Heart right ventricle (tissue), 16 donors: Measurements from ENCODE around the gene PCNA. TPM values are rescaled to one million over a fixed set of nuclear protein-coding genes. Genes with fewer than 3 reads are reported as not detected.

ENCODE experiments used
- ATAC-seq, 8 donors: fragments of 200-7000 bp; cut with Tn5 transposase; one replicate each; pipeline ENCODE4 v1.9.1; 2020; ENCODE audit warnings: mild to moderate bottlenecking in 8 of 8, moderate library complexity in 8 of 8, moderate number of reproducible peaks in 1 of 8
- DNase-seq, 2 donors: peaks; one replicate each; pipeline ENCODE4 v3.0.0-alpha.2; 2020
- H3K27ac ChIP-seq, 10 donors: fragments of 200-600 bp; sonication (generic) in 2 of 10; one replicate each; pipeline versions ENCODE4 v1.5.0 to v1.8.0; 2020 to 2022; ENCODE audit warnings: mild to moderate bottlenecking in 3 of 10
- H3K27me3 ChIP-seq, 7 donors: fragments of 200-600 bp; one replicate each; pipeline ENCODE4 v1.8.0; 2021 to 2022; ENCODE audit warnings: mild to moderate bottlenecking in 2 of 7
- H3K36me3 ChIP-seq, 9 donors: fragments of 200-600 bp; sonication (generic) in 1 of 9; one replicate each; pipeline versions ENCODE4 v1.5.0 to v1.8.0; 2020 to 2022; ENCODE audit warnings: mild to moderate bottlenecking in 2 of 9
- H3K4me1 ChIP-seq, 9 donors: fragments of 200-600 bp; sonication (generic) in 1 of 9; one replicate each; pipeline versions ENCODE4 v1.5.0 to v1.8.0; 2020 to 2022; ENCODE audit warnings: mild to moderate bottlenecking in 4 of 9
- H3K4me3 ChIP-seq, 10 donors: fragments of 200-600 bp; sonication (generic) in 2 of 10; one replicate each; pipeline versions ENCODE4 v1.5.0 to v1.8.0; 2020 to 2022; ENCODE audit warnings: mild to moderate bottlenecking in 7 of 10, moderate library complexity in 2 of 10
- H3K9me3 ChIP-seq, 11 donors: fragments of 200-600 bp in 10 of 11; sonication (generic) in 2 of 11; one replicate each; pipeline versions ENCODE4 v1.5.0 to v1.8.0; 2013 to 2022; ENCODE audit warnings: mild to moderate bottlenecking in 2 of 11, control low read depth in 1 of 11, moderate library complexity in 1 of 11
- WGBS, 2 donors: extraction: QIAGEN DNeasy Blood & Tissue Kit; methylation state at CpG; one replicate each; pipeline ENCODE4 v1.1.7; 2013; ENCODE audit warnings: inconsistent platforms in 1 of 2; 5-methylcytosine and 5-hydroxymethylcytosine counted together
- intact Hi-C, 10 donors: fragments of 100-400 bp; cut with DNase I; formaldehyde crosslinking; loops; one replicate each; pipeline versions ENCODE4 v1.11.1 to v1.14.2; 2022
- polyA plus RNA-seq, 2 donors: library from polyadenylated mRNA; stranded (reverse); fragments of 200-250 nt; gene quantifications; one replicate each; pipeline ENCODE4 v1.2.3, GENCODE V29; 2013
- total RNA-seq, 10 donors: library from RNA; stranded (reverse); fragmentation: NEBNext Ultra II Directional in 3 of 10; extraction: Animal tissue kit (Norgen Biotek cat#: 25700) in 3 of 10; gene quantifications; one replicate each; pipeline versions ENCODE4 v1.2.1 to v1.2.4, GENCODE V29; 2021 to 2023
- TF ChIP-seq, protein P1 (sequence below), 9 donors: fragments of 200-600 bp; sonication (generic) in 2 of 9; IDR thresholded peaks; one replicate each; pipeline versions ENCODE4 v1.5.0 to v1.8.0; 2021 to 2022; ENCODE audit warnings: antibody characterized with exemption in 9 of 9, mild to moderate bottlenecking in 5 of 9, moderate library complexity in 1 of 9
- donor health status: Arrhythmogenic right ventricular cardiomyopathy.
- donor health status: ischemic (EF 13 %, LVEDD 7.1; RV severe dilation, severe dysfunction).
- donor health status: healthy with polysubstance abuse.
- donor health status: DM: no; HTN: yes; CAD: no.
- donor health status: DM: no; HTN: no; CAD: no.
- donor health status: ischemic (EF 25% LVEDD 6.9; RV normal size, moderate dysfunction).
- donor health status: ischemic (EF 25% LVEDD 5.7; RV mildly dilated, moderate dysfunction).
- donor health status: healthy.
- donor health status: DM: yes; HTN: yes; CAD: no.
- donor health status: Ischemic cardiomyopathy.
- donor health status: ischemic (EF 35%, LVEDD 5.7; RV mildly dilated, moderate dysfunction).
- donor health status: nonischemic (EF 11% LVEDD 7.7; RV severe dilation, severe dysfunction).
- donor health status: DM: yes; HTN: yes; CAD: no.
- donor health status: PGD.
- donor health status: ischemic (EF 29% LVEDD 5.4; RV normal size, mild dysfunction).
- donor health status: nonischemic (EF 23%, LVEDD 6.1; RV moderate dilation, normal function).

PCNA gene
- total and polyA plus RNA-seq, 12 donors, result 11.6 to 39.1 (median 21.4) TPM

DNA sequence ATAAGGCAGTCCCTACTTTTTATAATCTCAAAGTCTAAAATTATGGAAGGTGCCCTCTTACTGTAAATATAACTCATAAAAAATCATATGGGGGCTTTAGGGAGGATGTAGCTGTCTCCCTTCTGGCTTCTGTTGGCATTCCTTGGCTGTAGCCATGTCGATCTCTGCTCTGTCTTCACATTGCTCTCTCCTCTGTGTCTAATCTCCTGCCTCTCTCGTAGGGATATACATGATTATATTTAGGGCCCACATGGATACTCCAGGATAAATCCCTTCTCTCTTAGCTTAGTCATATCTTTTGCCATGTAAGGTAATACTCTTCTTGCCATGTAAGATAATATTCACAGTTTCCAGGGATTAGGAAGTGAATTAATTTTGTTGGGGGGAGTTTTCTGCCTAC, 35.6 kb upstream of the PCNA start:
- H3K27me3 ChIP-seq, result no peaks in the 10 kb centered on the region
- peaks cover 0 to 7% (median 0%) of the 10 kb centered on the region in 9 donors for H3K36me3 ChIP-seq
- DNase-seq, result no peak
- 38 to 58% methylated on average over 2 of the region's 2 CpGs for WGBS, 2 donors
- H3K4me1 ChIP-seq, result peaks cover 11 to 92% (median 74%) of the 10 kb centered on the region in 9 donors
- peak overlapping the region in 3 of 10 donors; percentile 3 to 66 (median 5) for H3K27ac ChIP-seq
- ATAC-seq, result no peak
- no peaks in the 10 kb centered on the region for H3K9me3 ChIP-seq
- intact Hi-C loops, result no loop called here
- TF ChIP-seq, protein P1, sequence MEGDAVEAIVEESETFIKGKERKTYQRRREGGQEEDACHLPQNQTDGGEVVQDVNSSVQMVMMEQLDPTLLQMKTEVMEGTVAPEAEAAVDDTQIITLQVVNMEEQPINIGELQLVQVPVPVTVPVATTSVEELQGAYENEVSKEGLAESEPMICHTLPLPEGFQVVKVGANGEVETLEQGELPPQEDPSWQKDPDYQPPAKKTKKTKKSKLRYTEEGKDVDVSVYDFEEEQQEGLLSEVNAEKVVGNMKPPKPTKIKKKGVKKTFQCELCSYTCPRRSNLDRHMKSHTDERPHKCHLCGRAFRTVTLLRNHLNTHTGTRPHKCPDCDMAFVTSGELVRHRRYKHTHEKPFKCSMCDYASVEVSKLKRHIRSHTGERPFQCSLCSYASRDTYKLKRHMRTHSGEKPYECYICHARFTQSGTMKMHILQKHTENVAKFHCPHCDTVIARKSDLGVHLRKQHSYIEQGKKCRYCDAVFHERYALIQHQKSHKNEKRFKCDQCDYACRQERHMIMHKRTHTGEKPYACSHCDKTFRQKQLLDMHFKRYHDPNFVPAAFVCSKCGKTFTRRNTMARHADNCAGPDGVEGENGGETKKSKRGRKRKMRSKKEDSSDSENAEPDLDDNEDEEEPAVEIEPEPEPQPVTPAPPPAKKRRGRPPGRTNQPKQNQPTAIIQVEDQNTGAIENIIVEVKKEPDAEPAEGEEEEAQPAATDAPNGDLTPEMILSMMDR (IDR thresholded peaks at IDR 0.05), result no peak
- H3K4me3 ChIP-seq, result no peak overlapping the region

DNA sequence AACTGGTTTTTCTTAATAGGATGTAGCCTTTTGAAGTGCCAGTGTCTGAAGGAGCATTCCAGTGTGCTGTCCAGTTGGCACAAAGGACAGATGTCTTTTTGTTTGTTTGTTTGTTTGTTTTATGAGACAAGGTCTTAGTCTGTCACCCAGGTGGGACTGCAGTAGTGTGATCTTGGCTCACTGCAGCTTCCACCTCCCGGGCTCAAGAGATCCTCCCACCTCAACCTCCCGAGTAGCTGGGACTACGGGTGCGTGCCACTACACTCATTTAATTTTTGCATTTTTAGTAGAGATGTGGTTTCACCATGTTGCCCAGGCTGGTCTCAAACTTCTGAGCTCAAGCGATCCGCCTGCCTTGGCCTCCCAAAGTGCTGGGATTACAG, 34.8 kb upstream of the PCNA start:
- H3K4me3 ChIP-seq, result no peak overlapping the region
- ATAC-seq (no peak), DNase-seq (no peak)
- intact Hi-C loops, result no loop called here
- TF ChIP-seq, protein P1 (IDR thresholded peaks at IDR 0.05), result no peak
- peaks cover 11 to 92% (median 74%) of the 10 kb centered on the region in 9 donors for H3K4me1 ChIP-seq
- H3K9me3 ChIP-seq, result no peaks in the 10 kb centered on the region
- peak overlapping the region in 4 of 10 donors; percentile 5 to 66 (median 9) for H3K27ac ChIP-seq
- H3K27me3 ChIP-seq, result no peaks in the 10 kb centered on the region
- 89 to 92% methylated on average over 6 of the region's 6 CpGs for WGBS, 2 donors
- H3K36me3 ChIP-seq, result peaks cover 0 to 7% (median 0%) of the 10 kb centered on the region in 9 donors

DNA sequence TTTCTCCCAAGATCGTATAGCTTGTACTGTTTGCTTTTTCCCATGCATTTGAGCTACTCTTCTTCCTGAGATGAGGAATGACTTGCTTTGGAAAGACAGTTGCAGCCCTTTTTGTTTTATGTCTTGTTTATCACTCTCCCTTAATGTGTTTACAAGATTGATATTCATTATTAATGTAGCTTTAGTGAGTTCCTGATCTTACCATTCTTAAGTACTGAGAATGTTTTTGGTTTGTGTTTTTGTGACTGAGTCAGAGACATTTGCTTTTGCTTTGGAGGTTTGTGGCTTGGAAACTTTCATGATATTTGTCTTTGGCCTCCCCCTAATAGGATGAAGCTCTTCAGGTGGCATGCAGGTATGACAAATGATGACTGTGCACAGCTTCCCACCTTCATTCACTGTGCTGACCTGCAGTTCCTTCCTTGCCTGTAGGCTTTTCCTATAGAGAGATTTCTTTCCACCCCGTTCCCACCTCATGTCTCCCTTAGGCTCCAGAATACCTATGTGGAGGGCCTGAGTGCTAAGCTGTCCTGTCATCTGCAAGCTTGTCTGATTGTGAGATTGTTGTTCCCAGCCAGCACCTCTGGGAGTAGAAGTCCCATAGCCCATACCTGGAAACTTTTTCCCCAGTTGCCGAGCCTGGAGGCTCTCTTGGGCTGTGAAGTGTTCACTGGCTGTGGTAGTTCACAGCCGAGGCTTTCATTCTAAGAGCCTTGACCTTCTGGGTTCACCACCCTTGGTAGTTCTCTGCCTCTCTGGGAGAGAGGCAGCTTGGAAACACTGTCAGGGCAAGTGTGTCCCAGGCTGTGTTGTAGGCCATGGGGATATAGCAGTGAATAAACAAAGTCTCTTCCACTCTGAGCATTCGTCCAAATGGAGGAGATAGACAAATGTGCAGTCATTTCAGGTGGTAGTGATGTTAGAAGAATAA, 34.1 kb upstream of the PCNA start:
- no peak for DNase-seq
- Histone ChIP-seq H3K27me3 (no peaks in the 10 kb centered on the region), H3K9me3 (no peaks in the 10 kb centered on the region), H3K36me3 (peaks cover 0 to 7% (median 0%) of the 10 kb centered on the region in 9 donors), H3K4me1 (peaks cover 14 to 96% (median 78%) of the 10 kb centered on the region in 9 donors), H3K27ac (peak overlapping the region in 5 of 10 donors; percentile 7 to 66 (median 12)), H3K4me3 (no peak overlapping the region)
- intact Hi-C loops, result no loop called here
- TF ChIP-seq, protein P1 (IDR thresholded peaks at IDR 0.05), result no peak
- 66 to 74% methylated on average over 5 of the region's 5 CpGs for WGBS, 2 donors
- peak in 1 of 8 donors; percentile 14 for ATAC-seq

DNA sequence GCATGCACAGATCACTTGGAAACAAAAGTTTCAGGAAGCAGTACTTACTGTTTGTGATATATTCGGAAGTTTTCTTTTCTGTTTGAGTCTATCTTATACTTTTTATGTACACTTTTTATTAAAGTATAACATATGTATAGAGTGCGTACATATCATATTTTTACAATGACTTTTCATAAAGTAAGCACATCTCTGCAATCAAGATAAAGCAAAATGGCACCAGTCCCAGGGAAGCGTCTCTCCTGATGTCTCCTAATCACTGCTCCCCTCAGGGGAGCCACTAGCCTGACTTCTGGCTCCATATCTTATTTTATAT, 33.4 kb upstream of the PCNA start:
- 79 to 81% methylated on average over 3 of the region's 3 CpGs for WGBS, 2 donors
- no peak for ATAC-seq
- Histone ChIP-seq H3K27ac (peak overlapping the region in 2 of 10 donors; percentile 22 to 66), H3K9me3 (no peaks in the 10 kb centered on the region), H3K27me3 (no peaks in the 10 kb centered on the region), H3K36me3 (peaks cover 0 to 7% (median 0%) of the 10 kb centered on the region in 9 donors), H3K4me1 (peaks cover 17 to 96% (median 78%) of the 10 kb centered on the region in 9 donors), H3K4me3 (no peak overlapping the region)
- intact Hi-C loops, result no loop called here
- TF ChIP-seq, protein P1 (IDR thresholded peaks at IDR 0.05), result no peak
- no peak for DNase-seq
